Measurements from ENCODE around the gene SLC12A5.
A peak's percentile ranks its signal among the peaks of the same experiment; 100 is the strongest.

The SLC12A5 gene

DNA sequence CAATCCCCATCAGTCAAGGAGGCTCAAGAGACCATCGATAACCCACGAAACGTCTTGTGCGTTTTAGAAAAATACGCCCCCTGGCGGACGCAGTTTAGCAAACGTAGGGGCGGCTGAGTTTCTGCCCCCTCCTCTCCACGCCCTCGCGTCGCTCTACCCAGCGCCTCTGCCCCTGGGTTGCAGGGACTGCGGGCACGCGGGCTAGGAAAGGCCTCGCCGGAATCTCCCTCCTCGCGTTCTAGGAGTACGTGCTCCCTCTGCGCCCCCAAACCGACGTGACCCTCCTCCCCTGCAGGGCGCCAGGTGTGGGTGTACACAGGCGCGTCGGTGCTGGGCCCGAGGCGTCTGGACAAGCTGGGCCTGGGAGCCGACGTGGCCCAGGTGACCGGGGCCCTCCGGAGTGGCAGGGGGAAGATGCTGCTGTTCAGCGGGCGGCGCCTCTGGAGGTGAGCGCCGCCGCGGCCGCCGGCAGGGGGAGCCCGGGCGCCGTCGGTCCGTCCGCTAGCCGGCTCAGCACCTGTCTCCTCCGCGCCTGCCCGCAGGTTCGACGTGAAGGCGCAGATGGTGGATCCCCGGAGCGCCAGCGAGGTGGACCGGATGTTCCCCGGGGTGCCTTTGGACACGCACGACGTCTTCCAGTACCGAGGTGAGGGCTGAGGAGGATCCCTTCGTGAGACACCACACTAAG is 15.0 kb upstream of the SLC12A5 start:
- no peak for TF ChIP-seq SIN3A (IDR thresholded peaks at IDR 0.05; ENCODE audit: borderline replicate concordance, insufficient read depth, low read length)
- TF ChIP-seq FOXP2 (optimal IDR thresholded peaks at IDR 0.05; ENCODE audit: borderline replicate concordance, extremely low read depth, extremely low read length, insufficient read depth): peak; percentile 75

DNA sequence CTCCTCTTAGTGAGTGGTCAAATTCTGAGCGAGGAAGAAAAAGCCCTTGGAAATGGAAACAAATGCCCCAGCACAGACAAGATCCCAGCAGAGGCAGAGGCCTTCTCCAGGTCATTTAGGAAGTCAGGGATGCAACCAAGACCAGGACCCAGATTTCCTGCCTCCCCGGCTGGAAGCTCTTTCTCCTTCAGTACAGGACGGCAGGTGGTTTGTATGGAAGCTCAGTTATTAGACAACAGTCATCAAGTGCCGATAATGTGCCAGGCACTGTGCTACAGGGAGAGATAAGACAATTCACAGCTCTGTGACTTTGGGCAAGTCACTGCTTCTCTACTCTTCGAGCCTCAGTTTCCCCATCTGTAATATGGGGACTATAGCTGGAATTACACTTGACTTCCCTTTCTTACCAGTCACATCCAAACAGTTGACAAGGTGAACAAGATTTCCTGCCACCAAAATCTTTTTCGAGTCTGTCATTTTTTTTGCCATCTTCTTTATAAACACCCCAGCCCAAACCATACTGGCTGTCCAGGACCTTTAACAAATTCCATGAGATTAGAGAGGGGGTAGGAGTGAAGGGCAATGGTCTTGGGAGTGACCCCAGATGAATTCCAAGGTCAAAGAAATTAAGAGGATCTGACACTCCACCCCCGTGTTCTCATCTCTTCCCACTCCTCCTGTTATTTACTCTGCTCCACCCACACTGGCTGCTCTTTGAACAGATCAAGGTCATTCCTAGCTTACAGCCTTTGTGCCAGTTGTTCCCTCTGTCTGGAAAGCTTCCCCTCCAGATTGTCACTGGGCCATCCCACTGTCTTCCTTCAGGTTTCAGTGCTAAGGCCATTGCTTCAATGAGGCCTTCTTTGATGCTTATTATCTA is 14.3 kb upstream of the SLC12A5 start:
- TF ChIP-seq, protein P1, sequence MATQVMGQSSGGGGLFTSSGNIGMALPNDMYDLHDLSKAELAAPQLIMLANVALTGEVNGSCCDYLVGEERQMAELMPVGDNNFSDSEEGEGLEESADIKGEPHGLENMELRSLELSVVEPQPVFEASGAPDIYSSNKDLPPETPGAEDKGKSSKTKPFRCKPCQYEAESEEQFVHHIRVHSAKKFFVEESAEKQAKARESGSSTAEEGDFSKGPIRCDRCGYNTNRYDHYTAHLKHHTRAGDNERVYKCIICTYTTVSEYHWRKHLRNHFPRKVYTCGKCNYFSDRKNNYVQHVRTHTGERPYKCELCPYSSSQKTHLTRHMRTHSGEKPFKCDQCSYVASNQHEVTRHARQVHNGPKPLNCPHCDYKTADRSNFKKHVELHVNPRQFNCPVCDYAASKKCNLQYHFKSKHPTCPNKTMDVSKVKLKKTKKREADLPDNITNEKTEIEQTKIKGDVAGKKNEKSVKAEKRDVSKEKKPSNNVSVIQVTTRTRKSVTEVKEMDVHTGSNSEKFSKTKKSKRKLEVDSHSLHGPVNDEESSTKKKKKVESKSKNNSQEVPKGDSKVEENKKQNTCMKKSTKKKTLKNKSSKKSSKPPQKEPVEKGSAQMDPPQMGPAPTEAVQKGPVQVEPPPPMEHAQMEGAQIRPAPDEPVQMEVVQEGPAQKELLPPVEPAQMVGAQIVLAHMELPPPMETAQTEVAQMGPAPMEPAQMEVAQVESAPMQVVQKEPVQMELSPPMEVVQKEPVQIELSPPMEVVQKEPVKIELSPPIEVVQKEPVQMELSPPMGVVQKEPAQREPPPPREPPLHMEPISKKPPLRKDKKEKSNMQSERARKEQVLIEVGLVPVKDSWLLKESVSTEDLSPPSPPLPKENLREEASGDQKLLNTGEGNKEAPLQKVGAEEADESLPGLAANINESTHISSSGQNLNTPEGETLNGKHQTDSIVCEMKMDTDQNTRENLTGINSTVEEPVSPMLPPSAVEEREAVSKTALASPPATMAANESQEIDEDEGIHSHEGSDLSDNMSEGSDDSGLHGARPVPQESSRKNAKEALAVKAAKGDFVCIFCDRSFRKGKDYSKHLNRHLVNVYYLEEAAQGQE (IDR thresholded peaks at IDR 0.05; ENCODE audit: insufficient read depth in 1 of 2, low read depth in 2 of 2, low read length in 2 of 2): no peak
- TF ChIP-seq FOXP2 (optimal IDR thresholded peaks at IDR 0.05; ENCODE audit: borderline replicate concordance, extremely low read depth, extremely low read length, insufficient read depth) (no peak), POLR2AphosphoS5 (IDR thresholded peaks at IDR 0.05; ENCODE audit: low read depth, low read length) (no peak), TAF1 (IDR thresholded peaks at IDR 0.05; ENCODE audit: borderline replicate concordance, insufficient read depth, low read length) (no peak), SIN3A (IDR thresholded peaks at IDR 0.05; ENCODE audit: borderline replicate concordance, insufficient read depth, low read length) (no peak)

DNA sequence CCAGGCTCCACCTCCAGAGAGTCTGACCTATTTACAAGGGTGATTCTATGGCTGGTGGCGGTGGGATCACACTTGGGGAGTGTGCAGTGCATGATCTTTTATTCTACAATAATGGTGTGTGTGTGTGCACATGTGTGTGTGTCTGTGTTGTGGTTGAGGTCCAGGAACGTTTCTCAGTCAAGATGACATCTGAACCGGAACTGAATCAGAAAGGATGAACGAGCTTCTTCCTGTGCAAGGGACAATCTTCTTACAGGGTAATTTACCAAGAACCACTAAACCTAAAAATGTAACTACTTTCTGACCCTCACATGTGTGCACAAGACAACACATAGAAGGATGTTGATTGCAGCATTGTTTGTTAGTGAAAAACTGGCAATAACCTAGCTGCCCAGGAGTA is 11.7 kb upstream of the SLC12A5 start:
- TF ChIP-seq FOXP2 (optimal IDR thresholded peaks at IDR 0.05; ENCODE audit: borderline replicate concordance, extremely low read depth, extremely low read length, insufficient read depth) (no peak), SIN3A (IDR thresholded peaks at IDR 0.05; ENCODE audit: borderline replicate concordance, insufficient read depth, low read length) (no peak), TAF1 (IDR thresholded peaks at IDR 0.05; ENCODE audit: borderline replicate concordance, insufficient read depth, low read length) (no peak), POLR2AphosphoS5 (IDR thresholded peaks at IDR 0.05; ENCODE audit: low read depth, low read length) (no peak)
- TF ChIP-seq, protein P1 (IDR thresholded peaks at IDR 0.05; ENCODE audit: insufficient read depth in 1 of 2, low read depth in 2 of 2, low read length in 2 of 2): no peak

DNA sequence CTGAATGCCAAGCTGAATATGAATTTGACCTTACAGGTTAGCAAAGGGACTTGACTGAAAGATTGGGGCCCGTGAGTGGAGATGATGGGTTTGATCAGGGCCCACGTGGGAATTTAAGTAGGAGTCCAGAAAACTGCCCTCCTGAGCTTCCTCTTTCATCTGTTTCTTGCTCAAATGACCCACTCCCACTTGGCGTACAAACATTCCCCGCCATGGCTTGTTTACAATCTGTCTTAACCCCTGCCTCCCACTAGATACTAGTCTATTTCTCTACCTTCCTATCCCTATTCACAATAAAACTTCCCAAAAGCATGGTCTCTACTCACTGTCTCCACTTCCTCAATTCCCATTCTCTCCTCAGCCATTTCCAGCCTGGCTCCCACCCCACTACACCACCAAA is 10.9 kb upstream of the SLC12A5 start:
- TF ChIP-seq SIN3A (IDR thresholded peaks at IDR 0.05; ENCODE audit: borderline replicate concordance, insufficient read depth, low read length): no peak
- no peak for TF ChIP-seq FOXP2 (optimal IDR thresholded peaks at IDR 0.05; ENCODE audit: borderline replicate concordance, extremely low read depth, extremely low read length, insufficient read depth)
- TF ChIP-seq POLR2AphosphoS5 (IDR thresholded peaks at IDR 0.05; ENCODE audit: low read depth, low read length): no peak
- TF ChIP-seq, protein P1 (IDR thresholded peaks at IDR 0.05; ENCODE audit: insufficient read depth in 1 of 2, low read depth in 2 of 2, low read length in 2 of 2): no peak
- TF ChIP-seq TAF1 (IDR thresholded peaks at IDR 0.05; ENCODE audit: borderline replicate concordance, insufficient read depth, low read length): no peak

DNA sequence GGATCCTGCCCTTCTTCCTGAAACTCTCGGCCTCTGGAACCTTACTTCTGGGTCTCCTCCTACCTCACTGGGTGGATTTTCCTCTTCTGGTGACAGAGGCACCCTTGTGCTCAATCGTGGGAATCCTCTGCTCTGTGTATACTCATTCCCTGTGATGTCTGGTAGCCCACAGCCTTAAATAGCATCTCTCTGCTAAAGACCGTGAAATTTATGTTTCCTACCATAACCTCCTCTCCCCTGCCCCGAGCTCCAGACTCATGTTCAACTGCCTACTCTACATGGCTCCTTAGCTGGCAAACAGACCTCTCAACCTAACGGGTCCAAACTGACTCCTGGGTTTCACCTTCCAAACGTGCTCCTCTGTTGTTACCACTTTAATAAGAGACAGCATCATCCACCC is 10.4 kb upstream of the SLC12A5 start:
- TF ChIP-seq FOXP2 (optimal IDR thresholded peaks at IDR 0.05; ENCODE audit: borderline replicate concordance, extremely low read depth, extremely low read length, insufficient read depth): no peak

DNA sequence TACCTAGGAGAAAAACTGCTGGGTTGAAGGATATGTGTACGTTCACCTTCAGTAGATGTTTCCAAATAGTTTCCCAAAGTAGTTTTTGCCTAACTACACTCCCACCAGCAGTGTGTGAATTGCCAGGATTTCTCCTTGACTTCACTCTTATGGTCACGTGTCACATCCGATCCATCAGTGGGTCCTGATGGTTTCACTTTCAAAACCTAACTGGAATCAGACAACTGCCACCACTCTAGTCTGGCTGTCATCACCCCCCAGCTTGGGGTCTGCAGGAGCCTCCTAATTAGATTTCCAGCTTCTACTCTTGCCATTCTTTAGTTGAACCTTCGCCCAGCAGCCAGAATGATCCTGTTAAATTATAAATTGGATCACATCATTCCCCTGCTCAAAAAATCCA is 8.5 kb upstream of the SLC12A5 start:
- TF ChIP-seq SIN3A (IDR thresholded peaks at IDR 0.05; ENCODE audit: borderline replicate concordance, insufficient read depth, low read length) (no peak), POLR2AphosphoS5 (IDR thresholded peaks at IDR 0.05; ENCODE audit: low read depth, low read length) (no peak), TAF1 (IDR thresholded peaks at IDR 0.05; ENCODE audit: borderline replicate concordance, insufficient read depth, low read length) (no peak), FOXP2 (optimal IDR thresholded peaks at IDR 0.05; ENCODE audit: borderline replicate concordance, extremely low read depth, extremely low read length, insufficient read depth) (no peak)
- TF ChIP-seq, protein P1 (IDR thresholded peaks at IDR 0.05; ENCODE audit: insufficient read depth in 1 of 2, low read depth in 2 of 2, low read length in 2 of 2): no peak
